Measurements from ENCODE around the gene MSMP.

The MSMP gene, protein sequence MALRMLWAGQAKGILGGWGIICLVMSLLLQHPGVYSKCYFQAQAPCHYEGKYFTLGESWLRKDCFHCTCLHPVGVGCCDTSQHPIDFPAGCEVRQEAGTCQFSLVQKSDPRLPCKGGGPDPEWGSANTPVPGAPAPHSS

DNA sequence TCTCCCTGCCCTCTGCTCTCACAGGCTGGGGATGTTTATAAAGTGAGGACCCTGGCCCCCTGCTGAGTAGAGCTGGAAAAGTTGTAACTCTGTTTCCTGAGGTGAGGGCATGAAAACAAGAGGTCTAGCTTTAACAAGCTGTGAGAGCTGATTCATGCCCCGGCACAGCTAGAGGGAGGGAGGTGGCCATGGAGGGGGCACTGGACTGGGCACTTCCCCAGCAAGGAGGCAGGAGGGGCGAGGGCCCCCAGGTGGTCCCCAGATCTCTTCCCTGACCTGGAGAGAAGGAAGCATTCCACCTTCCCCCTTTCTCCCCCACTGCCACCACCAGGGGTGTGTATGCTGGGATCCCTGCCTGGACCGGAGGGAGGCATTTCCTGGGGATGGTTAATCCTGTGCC, at the start of gene MSMP:
Gene MSMP, minus strand, starts transcription at position 13 of the 400 bp plus-strand sequence. CDS start 147 bp downstream, outside the sequence.
- DNase-seq: no peak

DNA sequence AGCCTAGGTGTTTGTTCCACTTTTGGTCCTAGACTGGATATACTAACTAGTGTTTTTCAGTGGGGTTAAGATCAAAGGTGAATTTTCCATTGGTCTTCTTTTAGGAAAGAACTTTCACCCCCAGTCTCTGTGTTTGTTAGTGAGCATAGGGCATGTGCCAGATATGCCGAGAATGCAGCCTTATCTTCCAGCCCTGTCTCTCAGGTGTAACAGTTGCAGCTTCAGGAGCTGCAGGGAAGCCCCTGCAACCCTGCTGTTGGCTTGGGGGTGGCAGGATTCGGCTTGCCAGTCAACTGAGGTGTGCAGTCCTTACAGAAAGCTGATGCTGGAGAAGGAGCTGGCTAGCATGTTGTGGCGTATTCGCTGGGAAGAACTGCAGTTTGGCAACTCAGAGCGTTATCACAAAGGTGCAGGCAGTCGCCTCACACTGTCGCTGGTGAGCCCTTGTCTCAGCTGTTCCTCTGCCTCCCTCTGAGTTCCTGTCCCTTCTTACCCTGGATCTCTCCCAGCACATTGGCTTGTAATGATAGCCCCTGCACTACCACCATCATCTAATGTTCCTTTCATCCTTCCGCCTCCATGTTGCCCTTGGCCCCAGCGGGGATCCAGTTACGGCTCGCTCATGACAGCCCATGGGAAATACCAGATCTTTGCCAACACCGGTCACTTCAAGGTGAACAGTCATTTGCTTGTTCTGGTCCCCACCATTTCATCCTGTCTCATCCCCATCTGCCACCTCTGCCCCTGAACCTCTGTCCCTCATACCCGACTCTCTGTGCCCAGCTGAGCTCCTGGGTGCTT, 47.5 kb upstream of the MSMP start:
- no peak for DNase-seq

DNA sequence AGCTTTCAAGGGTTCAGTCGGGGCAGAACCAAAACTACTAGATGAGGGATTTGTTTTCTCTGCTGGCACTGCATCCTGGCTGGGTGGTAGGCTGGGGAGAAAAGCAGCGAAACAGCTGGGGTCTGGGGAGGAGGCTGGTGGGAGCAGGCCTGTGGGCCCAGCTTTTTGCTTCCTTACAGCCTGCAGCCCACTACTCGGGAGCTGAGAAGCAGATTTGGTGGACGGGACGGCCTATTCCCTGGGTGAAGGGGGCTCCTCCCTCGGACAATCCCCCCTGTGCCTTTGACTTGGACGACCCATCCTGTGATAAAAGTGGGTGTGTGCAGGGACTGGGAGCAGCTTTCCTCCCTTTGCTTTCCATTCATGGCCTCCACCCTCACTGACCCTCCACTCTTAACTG, 46.5 kb upstream of the MSMP start:
- DNase-seq: no peak

DNA sequence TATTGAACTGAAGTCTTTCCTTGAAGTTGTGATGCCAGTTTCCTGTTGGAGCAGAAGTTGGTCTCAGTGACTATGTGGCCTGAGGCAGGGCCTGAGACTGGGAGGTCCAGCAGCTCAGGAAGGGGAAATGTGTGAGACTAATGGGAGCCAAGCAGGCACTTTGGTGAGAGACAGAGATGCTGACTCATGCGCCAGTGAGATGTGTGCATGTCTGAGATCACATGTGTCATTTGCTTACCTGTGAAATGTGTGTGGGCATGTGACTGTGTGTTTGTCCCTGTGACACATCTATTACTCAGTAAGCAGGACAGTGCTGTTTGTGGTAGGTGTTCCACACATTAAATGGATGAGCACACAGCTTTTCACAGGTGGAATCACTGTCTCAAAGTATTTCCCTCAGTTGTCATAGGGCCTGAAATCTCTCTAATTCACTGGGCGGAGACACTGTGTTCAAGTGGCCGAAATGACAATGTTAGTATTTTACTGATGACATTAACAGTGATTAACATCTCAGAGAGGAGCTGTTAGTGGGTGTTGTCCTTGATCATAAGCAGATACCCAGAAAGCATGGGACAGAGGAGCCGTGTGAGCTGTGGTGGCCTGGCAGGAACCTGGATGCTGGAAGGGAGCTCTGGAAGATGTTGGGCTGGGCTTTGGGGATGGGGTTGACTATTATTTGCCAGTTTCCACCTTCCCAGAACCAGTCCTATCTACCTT, 44.7 kb upstream of the MSMP start:
- DNase-seq: no peak

DNA sequence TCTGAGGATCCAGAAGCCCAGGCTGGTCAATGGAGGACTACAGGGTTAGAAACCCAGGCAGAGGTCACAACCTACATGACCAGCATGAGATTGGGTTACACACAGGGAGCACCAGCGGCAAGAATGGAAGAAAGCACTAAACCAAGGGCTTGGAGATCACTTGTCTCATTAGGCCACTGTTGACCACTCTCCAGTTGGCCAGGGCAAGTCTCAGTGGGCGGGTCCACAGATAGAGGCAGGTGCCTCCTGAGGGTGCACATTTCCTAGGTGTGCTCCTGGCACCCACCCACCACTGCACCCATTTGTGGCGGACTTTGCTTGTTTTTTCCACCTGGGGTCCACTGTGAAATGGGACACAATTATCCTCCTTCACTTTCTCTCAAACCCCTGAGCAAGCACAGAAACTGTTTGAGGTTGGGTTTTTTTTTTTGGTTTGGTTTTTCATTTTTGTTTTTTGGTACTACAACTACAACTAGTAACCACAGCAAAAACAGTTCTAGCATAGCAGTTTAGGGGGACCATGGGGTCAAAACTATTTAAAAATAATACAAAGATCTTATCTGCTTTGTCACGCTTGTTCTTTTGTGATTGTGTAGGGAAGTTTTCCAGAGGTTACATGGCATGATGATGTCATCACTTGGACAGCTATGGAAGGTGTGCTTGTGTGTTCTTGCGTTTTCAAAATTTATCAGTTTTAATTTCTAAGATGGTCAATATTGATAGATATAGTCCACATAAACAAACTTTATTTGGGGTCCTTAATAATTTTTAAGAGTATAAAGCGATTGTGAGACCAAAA, 43.4 kb upstream of the MSMP start:
- DNase-seq: no peak

DNA sequence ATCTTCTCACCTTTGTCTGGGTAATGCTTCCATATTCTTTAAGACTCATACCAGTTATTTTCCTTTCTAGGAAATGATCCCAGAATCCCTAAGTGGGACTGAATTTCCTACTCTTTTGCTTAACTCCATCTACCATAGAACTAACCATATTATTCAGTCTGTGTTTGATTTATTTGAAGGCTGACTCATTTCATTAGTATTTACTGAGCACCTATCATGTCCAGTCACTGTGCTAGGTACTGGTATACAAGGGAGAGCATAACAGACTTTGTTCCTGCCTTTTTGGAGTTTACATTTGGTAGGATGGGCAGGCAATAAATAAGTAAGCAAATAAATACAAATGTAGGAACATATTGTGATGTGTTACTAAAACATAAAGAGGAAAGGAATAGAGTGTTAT, 41.6 kb upstream of the MSMP start:
- DNase-seq: no peak

DNA sequence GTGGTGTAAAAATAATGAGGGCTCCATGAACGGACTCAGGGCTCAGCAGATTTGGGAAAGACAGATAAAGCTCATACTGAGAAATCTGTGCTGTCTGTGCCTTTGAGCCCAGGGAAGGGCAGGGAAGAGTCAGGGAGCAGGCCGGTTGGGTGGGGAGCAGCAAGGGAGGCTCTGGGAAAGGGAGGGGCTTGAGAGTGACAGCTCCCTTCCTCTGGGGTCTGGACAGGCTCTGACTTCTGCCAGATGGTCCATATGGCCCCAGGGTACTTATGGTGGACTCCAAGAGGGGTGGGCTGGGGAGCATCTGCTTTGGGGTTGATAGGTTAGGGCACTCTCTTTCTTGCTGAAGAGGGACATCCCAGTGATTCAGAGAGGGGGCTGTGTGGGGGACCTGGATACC, 39.4 kb upstream of the MSMP start:
- DNase-seq: no peak

DNA sequence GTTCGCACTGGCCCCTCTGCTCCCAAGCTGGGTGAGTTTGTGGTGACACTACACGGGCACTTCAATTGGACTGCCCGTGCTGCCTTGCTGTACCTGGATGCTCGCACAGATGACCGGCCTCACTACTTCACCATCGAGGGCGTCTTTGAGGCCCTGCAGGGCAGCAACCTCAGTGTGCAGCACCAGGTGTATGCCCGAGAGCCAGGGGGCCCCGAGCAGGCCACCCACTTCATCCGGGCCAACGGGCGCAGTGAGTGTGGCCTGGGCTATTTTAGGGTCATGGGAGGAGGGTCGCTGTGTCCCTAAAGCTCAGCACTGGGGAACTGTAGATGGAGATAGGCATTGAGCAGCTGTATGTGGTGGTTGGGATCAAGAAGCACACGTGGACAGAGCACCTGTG, 38.8 kb upstream of the MSMP start:
- no peak for DNase-seq

DNA sequence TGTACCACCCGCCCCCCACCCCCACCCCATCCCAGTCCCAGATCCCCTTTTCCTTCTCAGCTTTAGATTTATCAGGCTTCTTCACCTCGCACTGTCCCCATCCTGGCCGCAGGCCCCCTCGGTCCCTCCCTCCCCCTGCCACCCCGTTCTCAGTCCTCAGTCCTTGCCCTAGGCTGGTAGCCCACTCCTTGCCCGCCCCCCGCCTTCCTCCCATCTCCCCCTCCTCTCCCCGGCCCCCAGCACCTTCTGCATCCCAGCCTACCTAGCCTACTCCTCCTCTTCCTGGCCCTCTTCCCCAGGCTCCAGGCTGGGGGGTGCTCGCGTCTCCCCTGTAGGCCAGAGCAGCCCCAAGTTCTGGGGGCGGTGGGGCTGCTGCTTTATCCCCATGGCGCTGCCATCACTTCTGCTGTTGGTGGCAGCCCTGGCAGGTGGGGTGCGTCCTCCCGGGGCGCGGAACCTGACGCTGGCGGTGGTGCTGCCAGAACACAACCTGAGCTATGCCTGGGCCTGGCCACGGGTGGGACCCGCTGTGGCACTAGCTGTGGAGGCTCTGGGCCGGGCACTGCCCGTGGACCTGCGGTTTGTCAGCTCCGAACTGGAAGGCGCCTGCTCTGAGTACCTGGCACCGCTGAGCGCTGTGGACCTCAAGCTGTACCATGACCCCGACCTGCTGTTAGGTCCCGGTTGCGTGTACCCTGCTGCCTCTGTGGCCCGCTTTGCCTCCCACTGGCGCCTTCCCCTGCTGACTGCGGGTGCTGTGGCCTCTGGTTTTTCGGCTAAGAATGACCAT, 38.1 kb upstream of the MSMP start:
- no peak for DNase-seq

DNA sequence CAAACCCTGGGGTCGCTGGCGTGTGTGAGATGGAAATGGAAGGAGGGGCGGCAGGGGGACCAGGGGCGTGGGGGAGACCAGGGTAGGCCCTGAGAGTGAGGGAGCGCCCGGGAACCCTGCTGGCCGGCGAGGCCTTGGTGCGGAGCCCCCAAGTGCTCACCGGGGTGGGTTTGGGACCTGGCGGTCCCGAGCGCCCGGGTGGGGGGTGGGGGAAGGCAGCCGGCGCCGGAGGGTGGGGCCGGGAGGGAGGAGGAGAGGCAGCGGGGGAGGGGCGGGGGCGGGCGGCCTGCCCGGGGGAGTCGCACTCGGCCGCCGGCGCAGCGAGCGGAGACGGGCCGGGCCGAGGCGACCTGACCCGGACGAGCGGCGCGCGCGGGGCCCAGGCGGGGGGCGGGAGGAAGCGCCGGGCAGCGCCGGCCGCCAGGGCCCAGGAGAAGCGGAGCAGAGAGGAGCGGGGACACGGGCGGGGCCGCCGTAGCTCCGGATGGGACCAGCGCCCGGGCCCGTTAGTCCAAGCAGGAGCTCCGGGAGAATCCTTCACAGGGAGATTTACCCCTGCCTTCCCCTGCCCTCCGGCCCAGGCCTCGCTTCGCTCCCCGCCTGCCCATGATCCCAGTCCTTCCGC, 37.3 kb upstream of the MSMP start, which contains the start of gene NPR2:
Gene NPR2, plus strand, starts transcription at position 295 of the 625 bp plus-strand sequence. CDS start 818 bp downstream, outside the sequence.
- no peak for DNase-seq

DNA sequence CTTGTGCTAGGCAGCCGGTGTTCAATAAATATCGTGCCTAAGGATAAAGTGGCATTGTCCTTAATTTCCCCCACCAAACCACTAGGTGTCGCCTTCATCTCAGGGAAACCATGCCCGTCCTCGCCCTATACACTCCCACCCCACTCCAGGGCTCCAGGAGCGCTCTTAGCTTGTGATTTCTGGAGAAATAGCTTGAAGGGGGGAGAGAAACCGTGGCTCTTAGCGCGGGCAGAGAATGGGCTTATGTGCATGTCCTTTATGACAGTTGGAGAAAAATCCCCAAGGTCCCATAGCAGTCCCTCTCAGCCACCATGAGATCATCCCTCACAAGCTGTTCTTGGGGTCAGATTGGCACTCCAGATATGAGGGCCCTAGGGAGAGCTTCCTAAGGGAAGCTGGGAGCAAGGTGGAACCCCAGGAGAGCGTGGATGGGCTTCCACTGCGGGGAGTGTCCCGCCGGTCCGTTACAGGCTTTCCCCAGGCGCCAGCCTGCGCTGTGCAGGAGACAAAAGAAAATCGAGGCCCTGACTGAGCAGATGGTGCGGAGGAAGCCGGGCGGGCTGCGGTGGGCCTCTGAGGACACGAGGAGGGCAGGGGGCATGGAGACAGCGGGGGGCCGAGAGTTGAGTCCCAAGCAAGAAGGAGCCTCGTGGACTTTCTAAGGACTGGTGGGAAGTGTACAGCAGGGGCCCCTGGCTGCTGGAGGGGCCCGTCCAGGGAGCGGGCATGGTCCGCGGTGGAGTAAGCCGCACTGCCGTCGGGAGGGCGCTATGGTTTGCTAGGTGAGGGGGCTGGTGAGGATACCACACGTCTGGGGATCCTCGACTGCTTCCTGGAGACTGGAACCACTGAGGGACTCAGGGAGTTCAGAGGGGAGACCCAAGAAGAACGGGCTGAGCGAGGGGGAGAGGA, 36.6 kb upstream of the MSMP start:
- DNase-seq: peak; percentile 37

DNA sequence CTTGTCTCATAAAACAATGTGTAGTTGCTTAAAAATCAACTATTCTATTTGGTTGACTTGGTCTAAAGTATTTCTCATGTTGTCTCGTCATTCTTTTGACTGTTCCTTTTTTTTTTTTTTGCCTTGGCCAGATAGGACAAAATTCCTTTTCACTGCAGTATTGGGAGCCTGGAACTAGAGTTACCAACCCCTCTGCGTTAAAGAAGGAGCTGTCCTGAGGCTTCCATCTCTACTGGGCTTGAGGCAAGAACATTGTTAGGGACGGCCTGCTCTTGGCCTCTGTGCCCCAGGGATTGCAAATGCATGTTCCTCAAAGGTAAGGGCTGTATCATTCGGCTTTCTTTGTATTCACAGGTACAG, 35.9 kb upstream of the MSMP start:
- DNase-seq: no peak

DNA sequence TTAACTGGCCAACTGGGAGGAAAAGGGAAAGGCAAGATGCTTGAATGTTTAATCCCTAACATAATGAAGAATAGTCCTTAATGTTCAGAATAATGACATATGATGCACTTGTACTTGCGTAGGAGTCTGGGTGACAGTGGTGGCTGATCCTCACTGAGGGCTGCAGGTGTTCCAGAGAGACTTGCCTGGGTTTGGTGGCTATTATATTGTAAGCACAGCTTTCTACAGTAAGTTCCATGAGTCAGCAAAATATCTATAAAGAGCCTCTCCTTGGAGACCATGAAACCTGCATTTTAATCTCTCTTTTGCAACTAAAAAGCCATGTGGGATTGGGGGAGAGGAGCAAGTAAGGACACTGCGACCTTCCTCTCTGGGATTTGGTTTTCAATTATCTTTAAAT, 35.5 kb upstream of the MSMP start:
- DNase-seq: no peak

DNA sequence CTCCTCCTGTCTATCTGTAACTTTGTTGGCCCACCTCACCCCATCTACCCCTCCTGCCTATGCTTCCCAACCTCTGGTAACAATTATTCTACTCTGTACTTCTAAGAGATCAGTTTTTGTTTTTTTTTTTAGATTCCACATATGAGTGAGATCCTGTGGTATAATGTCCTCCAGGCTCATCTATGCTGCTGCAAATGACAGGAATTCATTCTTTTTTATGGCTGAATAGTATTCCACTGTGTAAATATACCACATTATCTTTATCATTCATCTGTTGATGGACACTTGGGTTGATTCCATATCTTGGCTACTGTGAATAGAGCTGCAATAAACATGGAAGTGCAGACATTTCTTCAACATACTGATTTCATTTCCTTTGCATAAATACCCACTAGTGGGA, 29.3 kb upstream of the MSMP start:
- DNase-seq: no peak

DNA sequence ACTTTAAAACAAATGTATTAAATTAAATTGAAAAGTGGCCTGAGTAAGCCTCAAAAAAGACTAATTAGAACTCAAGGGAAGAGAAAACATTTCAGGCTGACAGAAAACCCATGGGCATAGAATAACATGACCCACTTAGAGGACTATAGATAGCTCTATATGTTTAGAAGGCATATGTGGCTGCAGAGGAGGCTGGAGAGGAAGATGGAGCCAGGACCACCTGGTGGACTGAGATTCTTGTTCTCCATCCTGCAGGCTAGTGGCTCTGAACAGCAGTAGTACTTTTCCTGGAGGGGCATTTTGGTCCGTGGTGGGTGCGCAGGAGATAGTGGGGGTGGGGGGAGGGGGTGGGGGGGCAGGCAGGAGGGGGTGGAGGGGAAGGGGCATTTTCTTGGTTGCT, 27.0 kb upstream of the MSMP start:
- no peak for DNase-seq

DNA sequence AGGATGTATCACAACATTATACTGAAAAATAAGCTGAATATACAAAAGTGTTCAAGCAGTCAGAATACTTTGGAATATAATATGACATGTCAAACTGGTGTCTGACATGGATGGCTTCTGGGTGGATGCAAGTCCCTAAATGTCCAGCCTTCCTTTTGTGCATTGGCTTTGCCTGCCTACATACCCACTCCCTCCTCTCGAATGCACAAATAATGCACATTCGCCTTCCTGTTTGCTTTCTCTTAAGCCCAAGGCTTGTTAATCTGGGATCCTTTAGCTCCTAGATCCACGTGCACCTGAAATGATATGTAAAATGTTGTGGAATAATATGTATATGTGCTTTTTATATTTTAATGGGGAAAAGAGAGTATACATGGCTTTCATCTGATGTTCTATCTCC, 24.4 kb upstream of the MSMP start:
- DNase-seq: no peak

DNA sequence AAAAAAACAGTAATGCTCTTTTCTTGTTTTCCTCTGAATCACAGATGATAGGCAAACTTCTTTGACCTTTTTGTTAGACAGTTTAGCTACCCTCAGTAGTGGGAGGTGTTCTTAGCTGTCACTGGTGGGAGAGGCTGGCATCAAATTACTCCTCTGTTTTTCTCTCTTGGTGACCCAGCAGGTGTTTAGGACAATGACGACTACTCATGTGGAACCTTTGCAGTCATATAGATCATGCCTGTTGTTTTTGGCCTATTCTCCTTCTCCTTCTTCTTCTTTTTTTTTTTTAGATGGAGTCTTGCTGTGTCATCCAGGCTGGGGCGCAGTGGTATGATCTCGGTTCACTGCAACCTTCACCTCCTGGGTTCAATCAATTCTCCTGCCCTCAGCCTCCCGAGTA, 21.9 kb upstream of the MSMP start:
- peak; percentile 50 for DNase-seq

DNA sequence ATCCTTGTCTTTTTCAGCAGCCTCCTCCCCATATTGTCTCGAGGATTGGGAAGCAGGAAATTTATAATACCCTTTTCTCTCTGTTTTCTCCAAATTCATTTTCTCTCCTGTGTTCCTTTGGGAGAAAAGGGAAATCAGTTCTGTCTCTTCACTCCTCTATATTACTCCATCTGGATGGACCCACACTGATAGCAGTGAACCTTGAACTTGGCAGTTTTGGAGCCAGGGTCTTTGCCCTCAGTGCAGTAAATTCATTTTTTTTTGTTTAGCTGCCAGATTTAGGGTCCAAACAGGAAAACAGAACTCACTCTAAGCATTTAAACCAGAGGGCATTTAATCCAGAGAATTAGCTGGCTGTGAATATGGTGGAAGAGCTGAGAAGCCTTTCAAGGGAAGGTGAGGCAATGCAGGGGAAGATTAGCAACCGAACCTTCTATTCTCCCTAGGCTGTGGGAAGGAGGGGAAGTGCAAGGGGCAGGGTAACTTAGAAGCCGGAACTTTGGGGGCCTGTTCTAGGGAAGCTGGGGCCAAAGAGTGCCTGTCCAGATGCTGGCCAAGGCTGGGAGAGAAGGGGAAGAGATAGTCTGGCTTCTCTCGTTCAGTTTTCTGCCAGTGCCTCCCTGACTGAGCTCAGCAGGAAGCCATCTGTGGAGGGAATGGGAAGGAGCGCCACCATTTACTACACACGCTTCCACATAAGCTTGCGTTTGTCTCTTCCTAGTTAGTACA, 21.0 kb upstream of the MSMP start:
- no peak for DNase-seq

DNA sequence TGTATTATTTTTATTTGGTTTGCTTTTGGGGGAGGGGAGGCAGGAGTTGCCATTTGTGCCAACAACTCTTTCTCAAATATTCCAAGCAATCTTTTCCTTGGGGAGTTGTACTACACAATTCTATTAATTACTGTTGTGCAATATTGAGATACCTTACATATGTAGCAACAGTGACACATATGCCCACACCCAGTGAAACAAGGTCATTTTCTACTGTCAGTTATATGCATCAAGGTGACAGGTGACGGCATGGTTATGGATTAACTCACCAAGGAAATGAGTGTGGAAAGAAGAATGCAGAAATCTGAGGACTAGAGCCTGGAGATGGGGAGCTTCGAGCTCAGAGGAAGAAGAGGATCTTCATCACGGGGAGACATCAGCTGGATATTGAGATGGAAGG, 17.9 kb upstream of the MSMP start:
- DNase-seq: no peak

DNA sequence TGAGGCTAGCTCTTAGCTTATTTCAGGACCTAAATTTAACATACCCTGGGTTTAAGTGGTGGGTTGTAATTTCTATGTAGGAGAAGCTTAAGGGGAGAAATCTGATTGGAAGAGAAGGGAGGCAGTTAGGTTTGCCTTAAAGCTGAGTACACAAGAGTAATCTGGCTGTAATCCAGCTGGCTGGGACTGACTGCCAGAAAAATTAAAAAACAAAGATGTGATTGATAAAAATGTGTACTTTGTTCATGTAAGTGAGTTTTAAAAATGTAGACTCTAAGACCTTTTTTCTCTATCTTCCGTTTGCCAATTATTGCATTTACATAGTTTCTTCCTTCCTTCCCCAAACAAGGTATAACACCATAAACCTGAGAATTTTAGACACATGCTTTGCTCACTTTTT, 17.5 kb upstream of the MSMP start:
- peak; percentile 51 for DNase-seq

Data from NCI-H774 (cell line).